H9 (cell line): Measurements from ENCODE around the gene U2AF1L4. TPM values are rescaled to one million over a fixed set of nuclear protein-coding genes. Genes with fewer than 3 reads are reported as not detected.

Experiments
- DNase-seq: peaks from one replicate; pipeline ENCODE4 v3.0.0-alpha.2; 2017
- H2AFZ ChIP-seq: one replicate; pipeline ENCODE4 v1.6.1; 2013; ENCODE audit warnings: mild to moderate bottlenecking, low read length, control low read depth, moderate library complexity
- H2AK5ac ChIP-seq: 2 replicates; pipeline ENCODE4 v1.6.1; 2013; ENCODE audit warnings: low read length, control low read depth, mixed read lengths; ENCODE audit not compliant: insufficient read length
- H2BK120ac ChIP-seq: one replicate; pipeline ENCODE4 v1.6.1; 2013; ENCODE audit warnings: low read depth, mild to moderate bottlenecking, low read length, control low read depth, inconsistent platforms; ENCODE audit not compliant: poor library complexity, severe bottlenecking
- H2BK12ac ChIP-seq: 2 replicates; pipeline ENCODE4 v1.6.1; 2013; ENCODE audit warnings: low read length, control low read depth, mixed read lengths, low read depth; ENCODE audit not compliant: insufficient read length
- H2BK15ac ChIP-seq: 2 replicates; pipeline ENCODE4 v1.6.1; 2013; ENCODE audit warnings: low read depth, low read length, control low read depth
- H2BK20ac ChIP-seq: one replicate; pipeline ENCODE4 v1.6.1; 2013; ENCODE audit warnings: low read depth, mild to moderate bottlenecking, low read length, control low read depth, inconsistent platforms; ENCODE audit not compliant: poor library complexity, severe bottlenecking
- H2BK5ac ChIP-seq: 2 replicates; pipeline ENCODE4 v1.6.1; 2013; ENCODE audit warnings: low read length, control low read depth, mixed read lengths; ENCODE audit not compliant: insufficient read length
- H3K14ac ChIP-seq: 2 replicates; pipeline ENCODE4 v1.6.1; 2013; ENCODE audit warnings: low read length, control low read depth; ENCODE audit not compliant: insufficient read depth
- H3K18ac ChIP-seq: 2 replicates; pipeline ENCODE4 v1.6.1; 2013; ENCODE audit warnings: low read depth, mild to moderate bottlenecking, mixed read lengths, low read length, control low read depth; ENCODE audit not compliant: insufficient read length
- H3K23ac ChIP-seq: 2 replicates; pipeline ENCODE4 v1.6.1; 2013; ENCODE audit warnings: low read length, control low read depth, mixed read lengths, low read depth; ENCODE audit not compliant: insufficient read length
- H3K23me2 ChIP-seq: 2 replicates; pipeline ENCODE4 v1.6.1; 2013; ENCODE audit warnings: low read depth, mild to moderate bottlenecking, mixed read lengths, low read length, control low read depth; ENCODE audit not compliant: insufficient read length, poor library complexity, severe bottlenecking
- H3K27ac ChIP-seq: 2 replicates; pipeline ENCODE4 v1.5.1; 2013; ENCODE audit warnings: low read length, control low read depth, mixed read lengths, low read depth; ENCODE audit not compliant: insufficient read length
- H3K27me3 ChIP-seq: 2 replicates; pipeline ENCODE4 v1.6.1; 2013; ENCODE audit warnings: low read length, control low read depth, inconsistent platforms; ENCODE audit not compliant: insufficient read depth
- H3K4ac ChIP-seq: 2 replicates; pipeline ENCODE4 v1.6.1; 2013; ENCODE audit warnings: low read depth, mild to moderate bottlenecking, control low read depth, inconsistent platforms, low read length, moderate library complexity
- H3K4me1 ChIP-seq: 2 replicates; pipeline ENCODE4 v1.6.1; 2013; ENCODE audit warnings: low read length, control low read depth, inconsistent platforms; ENCODE audit not compliant: insufficient read depth
- H3K4me2 ChIP-seq: 2 replicates; pipeline ENCODE4 v1.6.1; 2013; ENCODE audit warnings: low read length, control low read depth, mixed read lengths; ENCODE audit not compliant: insufficient read length, insufficient read depth
- H3K56ac ChIP-seq: 2 replicates; pipeline ENCODE4 v1.6.1; 2013; ENCODE audit warnings: low read depth, mild to moderate bottlenecking, mixed read lengths, low read length, control low read depth; ENCODE audit not compliant: insufficient read length
- H3K79me1 ChIP-seq: 2 replicates; pipeline ENCODE4 v1.6.1; 2013; ENCODE audit warnings: low read depth, mild to moderate bottlenecking, moderate library complexity, low read length, control low read depth, inconsistent platforms; ENCODE audit not compliant: insufficient read depth, poor library complexity, severe bottlenecking
- H3K79me2 ChIP-seq: 2 replicates; pipeline ENCODE4 v1.6.1; 2013; ENCODE audit warnings: low read length, control low read depth, inconsistent platforms; ENCODE audit not compliant: insufficient read depth
- H3K9ac ChIP-seq: 2 replicates; pipeline ENCODE4 v1.6.1; 2013; ENCODE audit warnings: low read length, control low read depth, mixed read lengths; ENCODE audit not compliant: insufficient read length; ENCODE audit errors: extremely low read depth
- H3K9me3 ChIP-seq: one replicate; pipeline ENCODE4 v1.6.1; 2013; ENCODE audit warnings: low read depth, low read length, inconsistent platforms; ENCODE audit not compliant: control insufficient read depth
- H3T11ph ChIP-seq: one replicate; pipeline ENCODE4 v1.6.1; 2013; ENCODE audit warnings: mild to moderate bottlenecking, low read length, control low read depth, inconsistent platforms
- H4K20me1 ChIP-seq: one replicate; pipeline ENCODE4 v1.6.1; 2013; ENCODE audit not compliant: control insufficient read depth, insufficient read length, insufficient read depth
- H4K5ac ChIP-seq: 2 replicates; pipeline ENCODE4 v1.6.1; 2013; ENCODE audit warnings: low read depth, mild to moderate bottlenecking, mixed read lengths, low read length, control low read depth; ENCODE audit not compliant: insufficient read length
- H4K8ac ChIP-seq: replicated peaks from 2 replicates; pipeline ENCODE4 v1.6.1; 2013; ENCODE audit warnings: low read length, control low read depth, mixed read lengths, low read depth; ENCODE audit not compliant: insufficient read length
- H4K91ac ChIP-seq: 2 replicates; pipeline ENCODE4 v1.6.1; 2013; ENCODE audit warnings: low read depth, mild to moderate bottlenecking, moderate library complexity, mixed read lengths, low read length, control low read depth; ENCODE audit not compliant: insufficient read length
- H3K27ac Mint-ChIP-seq, 3 experiments: 2 replicates in 2 of 3; 3 replicates in 1 of 3; pipeline ENCODE4 v1.8.0; 2020 to 2021; ENCODE audit warnings: mixed read lengths in 3 of 3, mild to moderate bottlenecking in 1 of 3, moderate library complexity in 1 of 3
- H3K27me3 Mint-ChIP-seq: 2 replicates; pipeline ENCODE4 v1.8.0; 2021; ENCODE audit warnings: low read depth, mild to moderate bottlenecking, moderate library complexity, mixed read lengths
- H3K36me3 Mint-ChIP-seq, 3 experiments: 2 replicates in 2 of 3; 3 replicates in 1 of 3; pipeline ENCODE4 v1.8.0; 2020 to 2021; ENCODE audit warnings: low read depth in 3 of 3, mixed read lengths in 3 of 3; ENCODE audit not compliant: insufficient read depth in 1 of 3
- H3K4me1 Mint-ChIP-seq, 2 experiments: 2 replicates each; pipeline ENCODE4 v1.8.0; 2020; ENCODE audit warnings: mixed read lengths in 2 of 2
- H3K4me3 Mint-ChIP-seq, 2 experiments: 2 replicates in 1 of 2; 3 replicates in 1 of 2; pipeline ENCODE4 v1.8.0; 2020 to 2021; ENCODE audit warnings: mild to moderate bottlenecking in 2 of 2, mixed read lengths in 2 of 2, moderate library complexity in 1 of 2
- H3K9me3 Mint-ChIP-seq, 2 experiments: 2 replicates in 1 of 2; 3 replicates in 1 of 2; pipeline ENCODE4 v1.8.0; 2020; ENCODE audit warnings: mild to moderate bottlenecking in 2 of 2, mixed read lengths in 2 of 2, moderate library complexity in 1 of 2
- WGBS: extraction: QIAGEN DNeasy Blood & Tissue Kit; methylation state at CpG from one replicate; pipeline ENCODE4 v1.1.7; 2013; ENCODE audit warnings: missing lambda C conversion rate, low lambda C conversion rate, mixed read lengths; ENCODE audit not compliant: insufficient read length; ENCODE audit errors: extremely low coverage; 5-methylcytosine and 5-hydroxymethylcytosine counted together
- total RNA-seq: library from RNA; stranded (reverse); gene quantifications from 2 replicates; pipeline ENCODE4 v1.2.1, GENCODE V29; 2021
- TF ChIP-seq, protein P1 (sequence below): fragments of 200-600 bp; sonication (generic); conservative IDR thresholded peaks from 3 replicates; pipeline ENCODE4 v1.8.0; 2021; ENCODE audit warnings: antibody characterized with exemption, mild to moderate bottlenecking

U2AF1L4 gene
- total RNA-seq, 1 experiment from 2014 or later, result 16.8 TPM

GRCh38 chr19:35768082-35768421 is 22.8 kb upstream of the U2AF1L4 start:
- Histone ChIP-seq H3K4me1 (no peaks in the 10 kb centered on the region), H2BK120ac (no peak overlapping the region), H2BK12ac (no peak overlapping the region), H2BK20ac (no peak overlapping the region), H3K79me1 (no peaks in the 10 kb centered on the region), H3K79me2 (no peaks in the 10 kb centered on the region), H3T11ph (no peak overlapping the region), H3K23ac (no peak overlapping the region), H3K9ac (no peak overlapping the region), H3K27ac (no peak overlapping the region), H3K9me3 (no peaks in the 10 kb centered on the region), H4K91ac (no peak overlapping the region), H4K5ac (no peak overlapping the region), H3K4ac (no peak overlapping the region), H2BK5ac (no peak overlapping the region), H2AFZ (no peak overlapping the region), H4K8ac (no peak overlapping the region), H2AK5ac (no peak overlapping the region), H3K56ac (no peak overlapping the region), H2BK15ac (no peak overlapping the region), H3K4me2 (no peak overlapping the region), H3K23me2 (no peaks in the 10 kb centered on the region), H3K27me3 (no peaks in the 10 kb centered on the region), H4K20me1 (no peaks in the 10 kb centered on the region), H3K14ac (no peak overlapping the region), H3K18ac (no peak overlapping the region)
- no CpG with 5 or more reads among the region's 15 CpGs for WGBS
- H3K9me3 Mint-ChIP-seq, result no peaks in the 10 kb centered on the region
- no peak for DNase-seq
- H3K27me3 Mint-ChIP-seq, result peaks cover 17% of the 10 kb centered on the region
- TF ChIP-seq, protein P1, sequence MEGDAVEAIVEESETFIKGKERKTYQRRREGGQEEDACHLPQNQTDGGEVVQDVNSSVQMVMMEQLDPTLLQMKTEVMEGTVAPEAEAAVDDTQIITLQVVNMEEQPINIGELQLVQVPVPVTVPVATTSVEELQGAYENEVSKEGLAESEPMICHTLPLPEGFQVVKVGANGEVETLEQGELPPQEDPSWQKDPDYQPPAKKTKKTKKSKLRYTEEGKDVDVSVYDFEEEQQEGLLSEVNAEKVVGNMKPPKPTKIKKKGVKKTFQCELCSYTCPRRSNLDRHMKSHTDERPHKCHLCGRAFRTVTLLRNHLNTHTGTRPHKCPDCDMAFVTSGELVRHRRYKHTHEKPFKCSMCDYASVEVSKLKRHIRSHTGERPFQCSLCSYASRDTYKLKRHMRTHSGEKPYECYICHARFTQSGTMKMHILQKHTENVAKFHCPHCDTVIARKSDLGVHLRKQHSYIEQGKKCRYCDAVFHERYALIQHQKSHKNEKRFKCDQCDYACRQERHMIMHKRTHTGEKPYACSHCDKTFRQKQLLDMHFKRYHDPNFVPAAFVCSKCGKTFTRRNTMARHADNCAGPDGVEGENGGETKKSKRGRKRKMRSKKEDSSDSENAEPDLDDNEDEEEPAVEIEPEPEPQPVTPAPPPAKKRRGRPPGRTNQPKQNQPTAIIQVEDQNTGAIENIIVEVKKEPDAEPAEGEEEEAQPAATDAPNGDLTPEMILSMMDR, result no peak
- peaks cover 4 to 29% (median 28%) of the 10 kb centered on the region in 3 experiments for H3K36me3 Mint-ChIP-seq
- no peak overlapping the region for H3K4me3 Mint-ChIP-seq
- peaks cover 7 to 8% of the 10 kb centered on the region in 2 experiments for H3K4me1 Mint-ChIP-seq
- no peak overlapping the region for H3K27ac Mint-ChIP-seq
